A172 (cell line): ENCODE results near the gene ZSWIM1. TPM values are rescaled to one million over a fixed set of nuclear protein-coding genes. Genes with fewer than 3 reads are reported as not detected.

Experiments used
- DNase-seq: peaks from one replicate; pipeline ENCODE4 v3.0.0-alpha.2; 2015; ENCODE audit warnings: low spot score
- total RNA-seq: library from RNA; depleted of rRNA; stranded (reverse); fragments of >200 nt; shearing (Covaris generic); gene quantifications from 2 replicates; pipeline ENCODE4 v1.2.3, GENCODE V29; 2014

Gene ZSWIM1
- total RNA-seq, 1 experiment from 2014 or later, result 10.0 TPM

- no peak for DNase-seq
Observed at GRCh38 chr20:45908084-45908483, 27.1 kb downstream of the ZSWIM1 start.

GRCh38 chr20:45909336-45909808, 28.3 kb downstream of the ZSWIM1 start:
- no peak for DNase-seq

DNA sequence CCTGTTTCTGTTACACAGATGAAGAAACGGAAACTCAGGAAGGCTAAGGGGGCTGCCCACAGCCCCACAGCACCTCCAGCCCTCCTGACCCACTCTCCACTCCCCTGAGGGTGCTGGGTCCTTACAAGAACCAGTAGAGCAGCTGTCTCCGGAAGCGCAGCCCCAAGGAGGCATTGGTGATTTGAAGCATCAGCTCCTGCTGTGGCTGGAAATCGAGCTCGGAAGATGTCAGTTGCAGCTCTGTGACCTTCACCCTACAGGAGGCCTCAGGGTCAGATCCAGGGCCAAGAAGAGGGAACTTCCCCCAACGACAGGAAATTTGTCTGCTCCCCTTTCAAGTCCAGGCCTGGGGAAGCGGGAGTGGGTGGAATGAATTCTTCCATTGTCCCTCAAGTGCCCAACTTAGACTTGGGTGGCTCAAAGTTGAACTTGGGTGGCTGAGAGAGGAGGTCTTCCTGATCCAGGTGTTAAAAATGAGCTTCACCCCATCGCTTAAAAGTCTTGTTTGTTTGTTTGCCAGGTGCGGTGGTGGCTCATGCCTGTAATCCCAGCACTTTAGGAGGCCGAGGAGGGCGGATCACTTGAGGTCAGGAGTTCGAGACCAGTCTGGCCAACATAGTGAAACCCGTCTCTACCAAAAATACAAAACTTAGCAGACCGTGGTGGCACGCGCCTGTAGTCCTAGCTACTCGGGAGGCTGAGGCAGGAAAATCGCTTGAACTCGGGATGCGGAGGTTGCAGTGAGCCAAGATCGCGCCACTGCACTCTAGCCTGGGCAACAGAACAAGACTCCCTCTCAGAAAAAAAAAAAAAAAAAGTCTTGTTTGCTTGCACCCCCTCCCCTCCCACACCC, 29.0 kb downstream of the ZSWIM1 start:
- no peak for DNase-seq

DNA sequence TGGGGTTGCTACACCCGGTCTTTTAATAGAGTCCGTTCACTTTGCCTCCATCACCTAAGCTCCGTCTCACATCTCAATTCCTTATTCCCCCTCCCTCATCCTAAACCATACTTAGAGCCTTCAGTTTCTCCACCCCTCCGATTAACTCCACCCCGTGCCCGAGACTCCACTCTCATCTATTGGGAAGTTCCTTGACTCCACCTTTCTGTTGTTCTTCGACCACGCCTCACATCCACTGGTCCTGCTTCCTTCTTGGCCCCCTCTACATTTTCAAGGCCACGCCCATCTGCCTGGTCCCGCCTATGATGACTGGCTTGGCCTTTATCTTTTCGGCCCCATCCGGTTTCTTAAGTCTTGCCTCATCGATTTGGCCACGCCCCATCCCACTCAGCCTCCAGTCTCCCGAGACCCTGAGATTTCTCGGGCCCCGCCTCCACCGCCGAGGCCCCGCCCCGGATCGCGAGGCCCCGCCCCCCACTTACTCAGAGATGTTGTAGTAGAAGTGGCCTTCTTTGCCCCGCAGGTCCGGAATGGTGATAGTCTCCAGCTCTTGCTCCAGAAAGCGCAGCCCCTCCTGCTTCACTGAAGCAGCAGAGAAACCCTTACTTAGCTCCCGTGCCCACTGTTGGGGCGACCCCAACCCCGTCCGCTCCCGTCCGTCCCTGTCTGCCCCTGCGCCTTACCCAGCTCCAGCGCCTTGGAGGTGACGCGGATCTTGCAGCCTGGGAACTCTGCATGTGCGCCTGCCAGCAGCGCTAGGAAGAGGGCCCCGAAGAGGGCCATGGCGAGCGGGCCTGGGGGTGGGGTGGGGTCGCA, 29.9 kb downstream of the ZSWIM1 start:
- DNase-seq, result peak; percentile 98

DNA sequence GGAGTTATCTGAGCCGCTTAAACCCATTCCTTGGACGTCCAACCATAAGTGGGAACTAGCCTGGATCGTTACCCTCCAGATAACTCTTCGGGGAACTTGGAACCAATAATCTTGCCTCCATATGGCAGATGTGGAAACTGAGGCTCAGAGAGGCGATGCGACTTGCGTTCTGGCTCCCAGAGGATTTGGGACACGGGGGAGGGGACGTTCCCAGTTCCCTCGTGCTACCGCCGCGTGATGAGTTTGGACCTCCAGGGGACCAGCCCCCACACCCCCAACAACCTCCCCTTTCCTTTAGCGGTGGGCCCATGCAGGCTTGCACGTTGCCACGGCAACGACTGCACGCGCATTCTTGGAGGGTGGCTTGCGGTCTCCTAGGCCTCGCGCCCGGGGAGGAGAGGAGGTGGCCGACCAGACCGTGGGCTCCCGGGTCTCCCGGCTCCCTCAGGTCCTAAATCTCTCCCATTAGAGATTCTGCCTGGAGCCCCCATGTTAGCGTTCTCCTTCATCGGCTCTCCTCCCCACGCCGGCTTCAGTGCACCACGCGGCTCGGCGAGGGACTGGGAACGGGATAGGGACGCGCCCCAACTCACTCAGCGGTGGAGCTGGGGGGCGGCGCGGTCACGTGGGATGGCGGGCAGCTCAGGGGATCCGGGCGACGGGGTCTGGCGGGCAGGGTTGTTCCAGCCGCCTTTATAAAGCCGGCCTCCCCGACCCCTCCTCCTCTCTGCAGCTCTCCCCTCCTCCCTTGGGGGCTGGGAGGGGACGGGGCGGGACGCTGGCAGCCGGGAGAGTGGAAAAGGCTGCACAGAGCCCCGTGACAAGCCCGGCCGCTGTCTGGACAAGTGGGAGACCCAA, 30.7 kb downstream of the ZSWIM1 start, which contains the start of gene PLTP:
Gene PLTP (minus strand): TSS at position 670 of the 858 bp plus-strand sequence. CDS start 703 bp downstream, outside the sequence.
- no peak for DNase-seq

DNA sequence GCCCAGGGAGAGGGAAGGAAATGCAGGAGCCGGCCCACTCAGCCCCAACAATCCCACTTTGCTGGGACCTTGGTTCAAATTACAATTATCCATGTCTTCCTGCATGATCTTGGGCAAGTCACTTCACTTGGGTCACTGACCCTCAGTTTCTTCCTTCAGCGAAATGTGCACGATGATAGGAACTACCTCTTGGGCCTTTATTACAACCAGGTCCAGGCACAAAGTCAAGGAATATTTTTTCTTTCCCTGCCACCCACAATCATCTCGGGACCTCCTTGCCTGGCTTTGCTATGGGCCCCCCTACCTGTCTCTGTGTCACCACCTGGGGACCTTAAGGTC, 31.3 kb downstream of the ZSWIM1 start:
- no peak for DNase-seq

GRCh38 chr20:45913116-45913515, 32.1 kb downstream of the ZSWIM1 start:
- DNase-seq, result no peak

DNA sequence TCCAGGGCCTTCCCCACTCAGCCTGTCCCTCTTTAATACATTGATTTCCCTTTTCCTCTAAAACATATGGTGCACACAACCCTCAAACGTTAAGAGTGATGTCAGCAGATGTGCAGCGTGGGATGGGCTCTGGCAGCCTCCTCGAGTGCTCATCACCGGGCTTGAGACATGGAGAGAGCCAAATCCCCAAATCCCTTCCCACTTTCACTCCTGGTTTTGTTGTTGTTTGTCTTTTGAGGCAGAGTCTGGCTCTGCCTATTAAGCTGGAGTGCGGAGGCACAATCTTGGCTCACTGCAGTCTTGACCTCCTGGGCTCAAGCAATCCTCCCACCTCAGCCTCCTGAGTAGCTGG, 36.7 kb downstream of the ZSWIM1 start:
- no peak for DNase-seq

DNA sequence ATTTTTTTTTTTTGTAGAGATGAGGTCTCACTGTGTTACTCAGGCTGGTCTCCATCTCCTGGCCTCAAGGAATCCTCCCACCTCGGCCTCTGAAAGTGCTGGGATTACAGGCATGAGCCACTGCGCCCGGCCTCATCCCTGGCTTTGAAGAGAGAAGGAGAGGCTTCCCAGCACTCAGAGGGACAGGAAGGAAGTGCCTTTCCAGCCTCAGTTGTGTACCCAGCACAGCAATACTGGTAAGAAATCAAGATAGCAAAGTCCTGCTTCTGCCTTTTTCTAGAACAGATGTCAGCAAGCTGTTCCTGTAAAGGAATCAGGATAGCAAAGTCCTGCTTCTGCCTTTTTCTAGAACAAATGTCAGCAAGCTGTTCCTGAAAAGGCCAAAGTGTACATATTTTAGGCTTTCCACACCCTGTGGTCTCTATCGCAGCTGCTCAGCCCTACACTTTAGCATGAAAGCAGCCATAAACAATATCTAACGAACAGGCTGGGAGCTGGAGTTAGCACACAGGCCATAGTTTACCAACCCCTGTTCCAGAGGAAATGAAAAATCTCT, 37.2 kb downstream of the ZSWIM1 start:
- no peak for DNase-seq

GRCh38 chr20:45918779-45919537, 37.9 kb downstream of the ZSWIM1 start:
- DNase-seq, result no peak

GRCh38 chr20:45919542-45920399, 38.7 kb downstream of the ZSWIM1 start:
- DNase-seq, result no peak

DNA sequence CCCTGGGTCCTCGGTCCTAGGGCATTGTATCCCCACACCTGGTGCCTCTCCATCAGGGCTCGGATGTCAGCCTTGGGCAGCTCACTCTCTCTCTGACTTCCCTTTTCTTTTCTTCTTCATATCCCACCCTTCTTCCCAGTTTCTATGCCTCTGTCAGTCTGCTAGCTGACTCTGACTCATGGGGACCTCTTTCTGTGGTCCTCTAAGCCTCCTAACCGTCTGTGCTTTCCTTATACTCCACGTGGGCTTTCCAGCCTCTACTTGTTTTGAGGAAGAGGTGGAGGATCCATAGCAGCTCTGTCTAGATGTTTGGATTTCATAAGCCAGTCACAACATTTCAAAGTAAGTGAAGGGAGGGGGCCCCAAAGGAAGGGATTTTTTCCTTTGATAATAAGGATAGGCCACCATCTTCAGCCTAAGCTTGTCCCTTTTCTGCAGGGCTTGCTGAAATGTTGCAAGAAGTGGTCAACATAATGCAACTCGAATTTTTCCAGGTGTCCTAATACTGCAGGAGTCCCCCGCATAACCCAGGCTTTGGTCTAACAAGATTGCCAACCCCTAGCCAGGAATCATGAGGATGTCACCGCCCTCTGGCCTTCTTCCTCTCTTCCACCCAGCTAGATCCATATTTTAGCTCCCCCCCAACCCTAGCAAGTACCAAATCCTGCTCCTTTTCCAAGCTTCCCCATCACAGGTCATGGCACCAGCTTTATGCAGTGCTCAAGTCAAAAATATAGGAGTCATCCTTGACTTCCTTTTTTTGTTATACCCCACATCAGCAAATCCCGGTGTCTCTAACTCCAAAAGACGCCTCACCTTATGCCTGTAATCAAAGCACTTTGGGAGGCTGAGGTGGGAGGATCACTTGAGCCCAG, 39.7 kb downstream of the ZSWIM1 start:
- DNase-seq, result no peak

GRCh38 chr20:45921337-45922189, 40.5 kb downstream of the ZSWIM1 start:
- DNase-seq, result no peak

- DNase-seq, result no peak
Observed at GRCh38 chr20:45924391-45925261, 43.6 kb downstream of the ZSWIM1 start.

DNA sequence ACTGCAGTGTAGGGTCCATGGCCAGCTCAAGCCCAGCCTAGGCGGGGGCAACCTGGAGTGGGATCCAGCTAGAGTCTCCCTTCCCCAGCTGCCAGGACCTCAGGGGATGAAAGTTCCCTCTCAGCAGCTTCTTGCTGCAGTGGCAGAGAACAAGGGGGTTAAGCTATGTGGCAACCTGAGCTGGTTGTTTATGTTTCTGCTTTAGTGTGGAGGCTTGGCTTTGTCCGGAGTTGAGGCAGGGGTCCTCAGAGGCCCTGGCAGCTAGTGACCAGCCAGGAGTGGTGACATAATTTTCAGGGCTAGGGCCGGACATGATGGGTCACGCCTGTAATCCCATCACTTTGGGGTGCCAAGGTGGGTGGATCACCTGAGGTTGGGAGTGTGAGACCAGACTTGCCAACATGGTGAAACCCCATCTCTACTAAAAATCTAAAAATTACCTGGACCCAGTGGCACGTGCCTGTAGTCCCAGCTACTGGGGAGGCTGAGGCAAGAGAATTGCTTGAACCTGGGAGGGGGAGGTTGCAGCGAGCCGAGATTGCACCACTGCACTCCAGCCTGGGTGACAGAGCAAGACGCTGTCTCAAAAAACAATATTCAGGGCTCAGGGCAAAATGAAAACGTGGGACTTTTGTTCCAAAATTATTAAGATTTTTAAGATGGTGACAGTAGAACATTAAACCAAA, 44.9 kb downstream of the ZSWIM1 start:
- no peak for DNase-seq

- DNase-seq, result no peak
Observed at GRCh38 chr20:45926731-45927070, 45.7 kb downstream of the ZSWIM1 start.
